GM12878 (cell line): ENCODE measurements around the gene NDUFA13. TPM values are rescaled to one million over a fixed set of nuclear protein-coding genes. Genes with fewer than 3 reads are reported as not detected.
A peak's percentile ranks its signal among the peaks of the same experiment; 100 is the strongest.

ENCODE experiments used
- ATAC-seq: fragments of 200-7000 bp; cut with Tn5 transposase; 3 replicates; pipeline ENCODE4 v1.9.1; 2020; ENCODE audit warnings: mild to moderate bottlenecking, moderate library complexity
- BruUV-seq: library from RNA; stranded (reverse); fragments of 400-500 nt; replicated peaks from 2 replicates; lab custom pipeline; 2021; lab: Mats Ljungman, UMichigan
- CTCF ChIA-PET: fragments of 300-600 bp; sonication (Branson Sonifier 250); formaldehyde crosslinking; extraction: SDS; loops from one replicate; lab custom pipeline; 2021; ENCODE audit warnings: inconsistent platforms; lab: Yijun Ruan, JAX
- POLR2A ChIA-PET: fragments of 350-600 bp; formaldehyde crosslinking; extraction: SDS; loops from one replicate; lab custom pipeline; 2021; ENCODE audit warnings: inconsistent platforms; lab: Charles Lee
- RAD21 ChIA-PET: fragments of 300-600 bp; sonication (Branson Sonifier 250); formaldehyde crosslinking; loops from one replicate; lab custom pipeline; 2023; ENCODE audit warnings: antibody characterized with exemption; ENCODE audit not compliant: unreplicated experiment; lab: Charles Lee
- SMC1A ChIA-PET: fragments of 300-600 bp; sonication (Branson Sonifier 250); formaldehyde crosslinking; loops from one replicate; lab custom pipeline; 2023; ENCODE audit not compliant: unreplicated experiment, uncharacterized antibody; lab: Charles Lee
- DNase-seq: peaks from one replicate; pipeline ENCODE4 v3.0.0-alpha.2; 2011; ENCODE audit warnings: low read depth, low spot score
- FAIRE-seq: peaks from 3 replicates; lab custom pipeline; 2011; peaks lifted over from hg19 to GRCh38; lab: Jason Lieb, UNC
- H2AFZ ChIP-seq: 2 replicates; pipeline ENCODE4 v1.6.0; 2011; ENCODE audit warnings: low read depth, low read length, control low read depth; ENCODE audit not compliant: control insufficient read depth
- H3K27ac ChIP-seq: 2 replicates; pipeline ENCODE4 v1.5.1; 2011; ENCODE audit warnings: control low read depth; ENCODE audit not compliant: control insufficient read depth, insufficient read depth
- H3K27me3 ChIP-seq, 2 experiments: replicated peaks in 1 of 2; 2 replicates each; pipeline versions ENCODE4 v1.6.0 to v1.6.1; 2011; ENCODE audit warnings: low read length in 1 of 2; ENCODE audit not compliant: control insufficient read depth in 2 of 2, insufficient read depth in 2 of 2
- H3K36me3 ChIP-seq, 2 experiments: 2 replicates each; pipeline ENCODE4 v1.5.1; 2011; ENCODE audit warnings: low read length in 1 of 2; ENCODE audit not compliant: control insufficient read depth in 2 of 2, insufficient read depth in 2 of 2
- H3K4me1 ChIP-seq: 2 replicates; pipeline ENCODE4 v1.6.1; 2011; ENCODE audit warnings: mild to moderate bottlenecking, low read length, moderate library complexity, mixed read lengths; ENCODE audit not compliant: control insufficient read depth, insufficient read depth
- H3K4me2 ChIP-seq: 2 replicates; pipeline ENCODE4 v1.6.0; 2011; ENCODE audit warnings: control low read depth; ENCODE audit not compliant: control insufficient read depth, insufficient read depth
- H3K4me3 ChIP-seq: fragments of 200-600 bp; sonication (generic); 2 replicates; pipeline ENCODE4 v1.5.1; 2016
- H3K79me2 ChIP-seq: 2 replicates; pipeline ENCODE4 v1.6.0; 2011; ENCODE audit warnings: low read length; ENCODE audit not compliant: control insufficient read depth, insufficient read depth
- H3K9ac ChIP-seq: 2 replicates; pipeline ENCODE4 v1.8.0; 2011; ENCODE audit warnings: low read length, control low read depth, mixed read lengths; ENCODE audit not compliant: control insufficient read depth, insufficient read depth
- H3K9me3 ChIP-seq: replicated peaks from 3 replicates; pipeline ENCODE4 v1.5.1; 2011; ENCODE audit warnings: mild to moderate bottlenecking, low read length; ENCODE audit not compliant: control insufficient read depth, insufficient read depth
- H4K20me1 ChIP-seq: 2 replicates; pipeline ENCODE4 v1.6.0; 2011; ENCODE audit not compliant: control insufficient read depth, insufficient read depth
- ASH2L ChIP-seq: fragments of 300-600, 200-600 bp; sonication (generic); IDR thresholded peaks from 2 replicates; pipeline ENCODE4 v1.6.1; 2017; ENCODE audit warnings: low read depth, mild to moderate bottlenecking, borderline replicate concordance
- BCL11A ChIP-seq: IDR thresholded peaks from 2 replicates; pipeline ENCODE4 v1.6.1; 2011; ENCODE audit warnings: low read depth, low read length
- BHLHE40 ChIP-seq, 2 experiments: fragments of 450-650 bp in 1 of 2; IDR thresholded peaks; 2 replicates each; pipeline ENCODE4 v1.6.1; 2011 to 2017; ENCODE audit warnings: low read depth in 2 of 2, borderline replicate concordance in 1 of 2, improper control_type of control experiment in 1 of 2, low read length in 1 of 2, mild to moderate bottlenecking in 1 of 2
- CBX3 ChIP-seq: fragments of 200-600 bp; sonication (generic); IDR thresholded peaks from 2 replicates; pipeline ENCODE4 v1.6.1; 2016; ENCODE audit warnings: low read depth, borderline replicate concordance
- GATAD2B ChIP-seq: fragments of 450-650 bp; conservative IDR thresholded peaks from 2 replicates; pipeline ENCODE4 v1.6.1; 2017; ENCODE audit warnings: low read depth, mild to moderate bottlenecking, moderate library complexity
- HCFC1 ChIP-seq: fragments of 150-350 bp; IDR thresholded peaks from 2 replicates; pipeline ENCODE4 v1.6.1; 2014; ENCODE audit warnings: low read length
- NFYB ChIP-seq: IDR thresholded peaks from 2 replicates; pipeline ENCODE4 v1.6.1; 2011; ENCODE audit warnings: low read depth, mild to moderate bottlenecking, low read length, improper control_type of control experiment, moderate library complexity; ENCODE audit not compliant: insufficient read depth
- NR2C1 ChIP-seq: fragments of 450-650 bp; IDR thresholded peaks from 2 replicates; pipeline ENCODE4 v1.6.1; 2017; ENCODE audit warnings: antibody characterized with exemption, mild to moderate bottlenecking, moderate library complexity
- NRF1 ChIP-seq: conservative IDR thresholded peaks from 2 replicates; pipeline ENCODE4 v1.6.1; 2011; ENCODE audit warnings: mild to moderate bottlenecking, low read depth, low read length, improper control_type of control experiment
- RFX5 ChIP-seq: IDR thresholded peaks from 2 replicates; pipeline ENCODE4 v1.6.1; 2011; ENCODE audit warnings: low read depth, low read length, improper control_type of control experiment
- STAT1 ChIP-seq: fragments of 450-650 bp; conservative IDR thresholded peaks from 2 replicates; pipeline ENCODE4 v1.6.1; 2014; ENCODE audit warnings: antibody characterized with exemption, mild to moderate bottlenecking
- TAF1 ChIP-seq: IDR thresholded peaks from 2 replicates; pipeline ENCODE4 v1.6.1; 2011; ENCODE audit warnings: mild to moderate bottlenecking, low read depth, low read length, borderline replicate concordance
- TCF3 ChIP-seq: IDR thresholded peaks from 2 replicates; pipeline ENCODE4 v1.6.1; 2012; ENCODE audit warnings: low read depth, mild to moderate bottlenecking, low read length, borderline replicate concordance; ENCODE audit not compliant: insufficient read depth
- ZNF622 ChIP-seq: fragments of 450-650 bp; IDR thresholded peaks from 2 replicates; pipeline ENCODE4 v1.6.1; 2017; ENCODE audit warnings: mild to moderate bottlenecking, inconsistent platforms
- ZSCAN29 ChIP-seq: fragments of 450-650 bp; IDR thresholded peaks from 2 replicates; pipeline ENCODE4 v1.6.1; 2017; ENCODE audit warnings: mild to moderate bottlenecking, moderate library complexity
- WGBS: methylation state at CpG from one replicate; pipeline ENCODE4 v1.1.6; 2016; ENCODE audit warnings: low lambda C conversion rate; ENCODE audit not compliant: insufficient replicate concordance, insufficient coverage; ENCODE audit errors: missing lambda C conversion rate; 5-methylcytosine and 5-hydroxymethylcytosine counted together
- in situ Hi-C: fragments of 300-500 bp; cut with MboI; formaldehyde crosslinking; loops from 9 replicates; pipeline ENCODE4 v1.14.3; 2018; ENCODE audit warnings: mixed read lengths
- intact Hi-C: fragments of 100-400 bp; cut with micrococcal nuclease; formaldehyde crosslinking; loops from one replicate; pipeline ENCODE4 v1.14.2; 2022; ENCODE audit not compliant: unreplicated experiment
- polyA plus RNA-seq, 11 experiments: library from polyadenylated mRNA; depleted of rRNA in 4 of 11; unstranded in 6 of 11; stranded (reverse) in 5 of 11; fragments of >200 nt; fragmentation: Nextera tagmentation in 4 of 11; fragmentation: Illumina TruSeq in 1 of 11; extraction: Ambion mirVana in 4 of 11; extraction: Trizol in 1 of 11; gene quantifications; 1 replicate in 1 of 11; 2 replicates in 10 of 11; pipeline versions ENCODE4 v1.2.1 to v1.2.3, GENCODE V29; 2011 to 2016; ENCODE audit warnings: inconsistent platforms in 2 of 11, missing spikeins in 2 of 11, low read depth in 1 of 11
- total RNA-seq, 4 experiments: library from RNA; depleted of rRNA in 3 of 4; stranded (reverse); fragments of >200 nt in 3 of 4; fragmentation: Illumina TruSeq in 1 of 4; extraction: Trizol in 1 of 4; gene quantifications; 2 replicates each; pipeline versions ENCODE4 v1.2.1 to v1.2.3, GENCODE V29; 2013 to 2021
- TF ChIP-seq, protein P1 (sequence below), 3 experiments: IDR thresholded peaks in 2 of 3; conservative IDR thresholded peaks in 1 of 3; 2 replicates each; pipeline ENCODE4 v1.5.1; 2011; ENCODE audit warnings: low read depth in 3 of 3, low read length in 3 of 3, mild to moderate bottlenecking in 3 of 3, control low read depth in 2 of 3, moderate library complexity in 2 of 3, inconsistent platforms in 1 of 3, mixed read lengths in 1 of 3; ENCODE audit not compliant: control insufficient read depth in 2 of 3, insufficient read depth in 1 of 3; ENCODE audit errors: extremely low read depth in 1 of 3
- TF ChIP-seq, protein P2 (sequence below): fragments of 150-350 bp; IDR thresholded peaks from 2 replicates; pipeline ENCODE4 v1.6.1; 2014; ENCODE audit warnings: mild to moderate bottlenecking, low read depth, low read length

The NDUFA13 gene
- total and polyA plus RNA-seq, 10 of the 15 experiments (the other 5 are each of a cell fraction or from before 2014, with no cell fraction given) = 224 to 586 (median 456) TPM

DNA sequence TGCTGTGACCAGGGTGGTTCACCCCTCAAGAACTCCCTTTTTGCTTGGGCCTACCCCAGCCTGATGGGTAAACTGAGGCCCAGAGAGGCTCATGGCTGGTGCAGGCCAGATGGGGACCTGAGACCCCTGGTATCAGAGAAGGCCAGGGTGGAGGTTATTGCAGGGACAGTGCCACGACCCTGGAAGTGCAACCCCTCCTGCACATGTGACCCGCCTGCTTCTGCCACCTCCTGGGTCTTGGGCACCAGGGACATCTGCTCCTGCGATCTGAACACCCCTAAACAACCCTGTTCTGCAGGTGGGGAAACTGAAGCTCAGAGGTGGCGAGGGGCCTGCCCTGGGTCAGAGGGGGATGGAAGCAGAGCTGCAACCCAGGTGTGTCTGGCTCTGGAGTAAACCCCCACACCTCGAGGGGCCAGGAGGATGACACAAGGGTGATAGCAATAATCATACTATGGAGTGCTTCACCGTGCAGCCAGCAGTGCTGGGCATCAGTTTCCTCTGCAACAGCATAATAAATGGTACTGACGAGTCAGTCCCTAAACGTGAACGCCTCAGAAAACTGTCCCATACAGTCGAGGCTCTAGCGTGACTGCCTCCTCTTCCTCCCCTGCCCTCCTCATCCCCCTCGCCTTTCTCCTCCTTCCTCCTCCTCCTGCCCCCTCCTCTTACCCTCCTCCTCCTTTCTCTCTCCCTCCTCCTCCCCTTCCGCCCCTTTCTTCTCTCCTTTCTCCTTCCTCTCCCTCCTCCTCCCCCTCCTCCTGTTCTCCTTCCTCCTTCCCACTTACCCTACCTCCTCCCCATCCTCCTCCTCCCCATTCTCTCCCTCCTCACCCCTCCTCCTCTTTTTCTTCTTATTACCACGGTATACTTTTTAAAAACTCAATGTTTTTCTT is 17.0 kb downstream of the NDUFA13 start:
- Histone ChIP-seq H3K4me3 (no peak overlapping the region), H3K4me2 (no peak overlapping the region), H3K9ac (no peak overlapping the region), H4K20me1 (no peaks in the 10 kb centered on the region), H3K4me1 (no peaks in the 10 kb centered on the region), H3K9me3 (no peaks in the 10 kb centered on the region), H3K27ac (no peak overlapping the region), H3K79me2 (no peaks in the 10 kb centered on the region), H2AFZ (no peak overlapping the region), H3K27me3 (no peaks in the 10 kb centered on the region), H3K36me3 (peaks cover 3 to 7% of the 10 kb centered on the region in 2 experiments)
- intact Hi-C loops = loop anchor here (1.0 kb wide), 2 partner anchors 110 to 426 kb away; partner anchors contain the start of gene GMIP
- POLR2A ChIA-PET = no interaction called here
- in situ Hi-C loops = loop anchor here (25.0 kb wide), 4 partner anchors 879 to 1504 kb away; partner anchors contain the start of genes ZNF66 and ZNF737
- ATAC-seq (peak; percentile 6; the same call in 1 of the 3 replicates), FAIRE-seq (no peak), DNase-seq (no peak)
- 67% methylated on average over 14 of the region's 14 CpGs for WGBS
- RAD21 ChIA-PET = interaction anchor here (0.6 to 3.5 kb wide), 9 partner anchors 14 to 129 kb away, joined by 3 to 22 read pairs (median 6); partner anchors contain the start of gene GMIP
- no TSS peak for BruUV-seq
- TF ChIP-seq CBX3 = no peak
- no peak for TF ChIP-seq ZNF622
- TF ChIP-seq, protein P1, sequence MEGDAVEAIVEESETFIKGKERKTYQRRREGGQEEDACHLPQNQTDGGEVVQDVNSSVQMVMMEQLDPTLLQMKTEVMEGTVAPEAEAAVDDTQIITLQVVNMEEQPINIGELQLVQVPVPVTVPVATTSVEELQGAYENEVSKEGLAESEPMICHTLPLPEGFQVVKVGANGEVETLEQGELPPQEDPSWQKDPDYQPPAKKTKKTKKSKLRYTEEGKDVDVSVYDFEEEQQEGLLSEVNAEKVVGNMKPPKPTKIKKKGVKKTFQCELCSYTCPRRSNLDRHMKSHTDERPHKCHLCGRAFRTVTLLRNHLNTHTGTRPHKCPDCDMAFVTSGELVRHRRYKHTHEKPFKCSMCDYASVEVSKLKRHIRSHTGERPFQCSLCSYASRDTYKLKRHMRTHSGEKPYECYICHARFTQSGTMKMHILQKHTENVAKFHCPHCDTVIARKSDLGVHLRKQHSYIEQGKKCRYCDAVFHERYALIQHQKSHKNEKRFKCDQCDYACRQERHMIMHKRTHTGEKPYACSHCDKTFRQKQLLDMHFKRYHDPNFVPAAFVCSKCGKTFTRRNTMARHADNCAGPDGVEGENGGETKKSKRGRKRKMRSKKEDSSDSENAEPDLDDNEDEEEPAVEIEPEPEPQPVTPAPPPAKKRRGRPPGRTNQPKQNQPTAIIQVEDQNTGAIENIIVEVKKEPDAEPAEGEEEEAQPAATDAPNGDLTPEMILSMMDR (IDR thresholded peaks at IDR 0.05 in 2 of 3, conservative IDR thresholded peaks at IDR 0.05 in 1 of 3; ENCODE audit: control insufficient read depth in 2 of 3, extremely low read depth in 1 of 3, insufficient read depth in 1 of 3, low read depth in 3 of 3, low read length in 3 of 3) = no peak
- no peak for TF ChIP-seq ASH2L
- TF ChIP-seq, protein P2, sequence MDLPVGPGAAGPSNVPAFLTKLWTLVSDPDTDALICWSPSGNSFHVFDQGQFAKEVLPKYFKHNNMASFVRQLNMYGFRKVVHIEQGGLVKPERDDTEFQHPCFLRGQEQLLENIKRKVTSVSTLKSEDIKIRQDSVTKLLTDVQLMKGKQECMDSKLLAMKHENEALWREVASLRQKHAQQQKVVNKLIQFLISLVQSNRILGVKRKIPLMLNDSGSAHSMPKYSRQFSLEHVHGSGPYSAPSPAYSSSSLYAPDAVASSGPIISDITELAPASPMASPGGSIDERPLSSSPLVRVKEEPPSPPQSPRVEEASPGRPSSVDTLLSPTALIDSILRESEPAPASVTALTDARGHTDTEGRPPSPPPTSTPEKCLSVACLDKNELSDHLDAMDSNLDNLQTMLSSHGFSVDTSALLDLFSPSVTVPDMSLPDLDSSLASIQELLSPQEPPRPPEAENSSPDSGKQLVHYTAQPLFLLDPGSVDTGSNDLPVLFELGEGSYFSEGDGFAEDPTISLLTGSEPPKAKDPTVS = no peak
- TF ChIP-seq NFYB = no peak
- TF ChIP-seq BCL11A = no peak
- no peak for TF ChIP-seq RFX5
- TF ChIP-seq STAT1 = no peak
- TF ChIP-seq TCF3 = no peak
- no peak for TF ChIP-seq ZSCAN29
- no peak for TF ChIP-seq BHLHE40 (IDR thresholded peaks at IDR 0.05; ENCODE audit: borderline replicate concordance in 1 of 2, low read depth in 2 of 2, low read length in 1 of 2)
- no peak for TF ChIP-seq HCFC1
- no peak for TF ChIP-seq NRF1
- TF ChIP-seq NR2C1 = no peak
- no peak for TF ChIP-seq TAF1
- no peak for TF ChIP-seq GATAD2B
- CTCF ChIA-PET = interaction anchor here (0.7 to 3.6 kb wide), 23 partner anchors 8 to 426 kb away, joined by 3 to 50 read pairs (median 4); partner anchors contain the start of genes GMIP, NDUFA13 and PBX4
- SMC1A ChIA-PET = interaction anchor here (0.7 to 2.3 kb wide), 10 partner anchors 17 to 427 kb away, joined by 3 to 21 read pairs (median 5); partner anchors contain the start of genes GMIP, NDUFA13 and TSSK6
